ENCODE results near the gene WDR86. TPM values are rescaled to one million over a fixed set of nuclear protein-coding genes. Genes with fewer than 3 reads are reported as not detected.

WDR86 gene
- total and polyA plus RNA-seq, 2 of the 4 experiments (the other 2 are of a cell fraction): not detected

- Histone ChIP-seq H3K4me1 (ENCODE audit: control insufficient read depth, insufficient read depth, low read length) (no peaks in the 10 kb centered on the region), H4K8ac (ENCODE audit: low read depth in 2 of 2, low read length in 2 of 2) (no peak overlapping the region), H3K4me3 (ENCODE audit: insufficient read depth, low read depth, low read length) (no peak overlapping the region), H3K9me3 (ENCODE audit: control insufficient read depth, insufficient read depth, low read length) (no peaks in the 10 kb centered on the region), H2AK9ac (replicated peaks; ENCODE audit: low read depth, low read length, poor library complexity) (no peak overlapping the region), H2BK5ac (ENCODE audit: low read depth, low read length, poor library complexity, severe bottlenecking) (no peak overlapping the region), H3K56ac (ENCODE audit: extremely low read depth, insufficient read depth, low read length) (no peak overlapping the region), H4K5ac (ENCODE audit: low read depth, low read length) (no peak overlapping the region), H3K9me1 (ENCODE audit: insufficient read depth, low read length) (no peaks in the 10 kb centered on the region), H3K18ac (ENCODE audit: low read depth, low read length) (no peak overlapping the region), H3K14ac (replicated peaks; ENCODE audit: low read depth, low read length) (no peak overlapping the region), H2BK15ac (ENCODE audit: low read depth, low read length) (no peak overlapping the region), H4K91ac (ENCODE audit: insufficient read depth, low read depth, low read length) (no peak overlapping the region), H3K27ac (ENCODE audit: insufficient read depth, low read length) (no peak overlapping the region), H3K79me1 (ENCODE audit: low read depth in 1 of 2, low read length in 2 of 2) (no peaks in the 10 kb centered on the region), H2AK5ac (ENCODE audit: low read depth, low read length) (no peak overlapping the region), H2AFZ (replicated peaks; ENCODE audit: low read length, poor library complexity) (no peak overlapping the region), H3K36me3 (ENCODE audit: control insufficient read depth, insufficient read depth, low read length) (peaks cover 38% of the 10 kb centered on the region), H3K23ac (ENCODE audit: low read depth, low read length) (no peak overlapping the region), H4K20me1 (ENCODE audit: insufficient read depth, low read length) (no peaks in the 10 kb centered on the region), H3K4ac (ENCODE audit: low read depth, low read length) (no peak overlapping the region), H3K27me3 (ENCODE audit: control insufficient read depth, insufficient read depth, low read length) (peaks cover 16% of the 10 kb centered on the region), H2BK20ac (ENCODE audit: low read depth, low read length) (no peak overlapping the region), H2BK120ac (ENCODE audit: low read depth, low read length) (no peak overlapping the region), H3K9ac (ENCODE audit: low read depth, low read length) (no peak overlapping the region), H3K4me2 (ENCODE audit: low read depth, low read length) (no peak overlapping the region)
- TSS peak; percentile 86 for BruUV-seq (replicated peaks)
- TF ChIP-seq RFX5 (IDR thresholded peaks at IDR 0.05; ENCODE audit: low read depth, low read length) (no peak), MAFK (IDR thresholded peaks at IDR 0.05; ENCODE audit: low read depth, low read length) (no peak), NFE2L2 (IDR thresholded peaks at IDR 0.05; ENCODE audit: low read depth, low read length) (no peak), CEBPB (IDR thresholded peaks at IDR 0.05; ENCODE audit: low read depth, low read length) (no peak), RCOR1 (IDR thresholded peaks at IDR 0.05; ENCODE audit: insufficient replicate concordance, low read length) (no peak), MXI1 (IDR thresholded peaks at IDR 0.05; ENCODE audit: borderline replicate concordance, low read depth, low read length) (no peak), CTCF (conservative IDR thresholded peaks at IDR 0.05; ENCODE audit: low read depth, low read length) (no peak), CHD1 (IDR thresholded peaks at IDR 0.05; ENCODE audit: low read depth, low read length) (no peak), SMC3 (IDR thresholded peaks at IDR 0.05; ENCODE audit: low read depth, low read length) (no peak), BHLHE40 (IDR thresholded peaks at IDR 0.05; ENCODE audit: low read depth, low read length) (no peak), POLR2A (IDR thresholded peaks at IDR 0.05; ENCODE audit: low read depth, low read length) (no peak), MAZ (IDR thresholded peaks at IDR 0.05; ENCODE audit: borderline replicate concordance, low read depth, low read length) (no peak), ELK1 (IDR thresholded peaks at IDR 0.05; ENCODE audit: borderline replicate concordance, low read depth, low read length) (no peak), RAD21 (IDR thresholded peaks at IDR 0.05; ENCODE audit: low read length) (no peak), USF2 (IDR thresholded peaks at IDR 0.05; ENCODE audit: low read depth, low read length) (no peak), FOS (IDR thresholded peaks at IDR 0.05; ENCODE audit: low read depth, low read length) (no peak)
- intact Hi-C loops (cut with micrococcal nuclease) (no loop called here), dilution Hi-C loops (cut with HindIII; ENCODE audit: low sequenced_read_pairs, unreplicated experiment) (no loop called here), in situ Hi-C loops (cut with MboI; ENCODE audit: low sequenced_read_pairs) (no loop called here)
- 97% methylated on average over 5 of the region's 9 CpGs; no CpG with 5 or more reads in 1 of the 2 experiments for WGBS, 2 experiments (ENCODE audit: extremely low coverage in 2 of 2, insufficient read length in 1 of 2)
- ATAC-seq (ENCODE audit: low read depth) (no peak), DNase-seq (no peak)
- ChIA-PET CTCF (interaction anchor here (0.7 kb wide), 1 partner anchor 192 kb away, joined by 3 read pairs; no protein-coding TSS in a partner anchor), POLR2A (ENCODE audit: unreplicated experiment) (no interaction called here)
Measured at GRCh38 chr7:151378011-151378410, 31.8 kb downstream of the WDR86 start.
